ENCODE results near the gene EPHB1. TPM values are rescaled to one million over a fixed set of nuclear protein-coding genes. Genes with fewer than 3 reads are reported as not detected.
A peak's percentile ranks its signal among the peaks of the same experiment; 100 is the strongest.

Gene EPHB1
- total RNA-seq, 2 donors from 2014 or later = 0.85 to 1.7 TPM

- intact Hi-C loops (cut with DNase I) = no loop called here
- peak; percentile 68 to 74 for ATAC-seq
- DNase-seq = peak; percentile 80
Observed at GRCh38 chr3:135148398-135149020, 353.4 kb downstream of the EPHB1 start.

GRCh38 chr3:135149707-135150681 is 354.9 kb downstream of the EPHB1 start:
- intact Hi-C loops (cut with DNase I) = no loop called here
- no peak for ATAC-seq
- DNase-seq = no peak

- intact Hi-C loops (cut with DNase I) = no loop called here
Observed at GRCh38 chr3:135154186-135154585, 359.1 kb downstream of the EPHB1 start.

GRCh38 chr3:135155228-135155627 is 360.2 kb downstream of the EPHB1 start:
- DNase-seq (no peak), ATAC-seq (no peak)
- intact Hi-C loops (cut with DNase I) = no loop called here

More at GRCh38 chr3:135154186-135154585, 359.1 kb downstream of the EPHB1 start:
- no peak for ATAC-seq
- DNase-seq = no peak

GRCh38 chr3:135155791-135156190 is 360.7 kb downstream of the EPHB1 start:
- no peak for ATAC-seq
- DNase-seq = no peak
- intact Hi-C loops (cut with DNase I) = no loop called here

- intact Hi-C loops (cut with DNase I) = no loop called here
- DNase-seq (no peak), ATAC-seq (no peak)
Observed at GRCh38 chr3:135157045-135157740, 362.1 kb downstream of the EPHB1 start.

GRCh38 chr3:135158520-135158919 is 363.5 kb downstream of the EPHB1 start:
- DNase-seq = no peak
- no peak for ATAC-seq
- intact Hi-C loops (cut with DNase I) = no loop called here

- ATAC-seq = no peak
- no peak for DNase-seq
- intact Hi-C loops (cut with DNase I) = no loop called here
Observed at GRCh38 chr3:135159681-135160247, 364.7 kb downstream of the EPHB1 start.

- intact Hi-C loops (cut with DNase I) = no loop called here
- ATAC-seq = no peak
- no peak for DNase-seq
Observed at GRCh38 chr3:135161425-135161824, 366.4 kb downstream of the EPHB1 start.

GRCh38 chr3:135163701-135164100 is 368.6 kb downstream of the EPHB1 start:
- ATAC-seq = no peak
- intact Hi-C loops (cut with DNase I) = no loop called here

GRCh38 chr3:135165260-135165659 is 370.2 kb downstream of the EPHB1 start:
- DNase-seq (no peak), ATAC-seq (no peak)
- intact Hi-C loops (cut with DNase I) = no loop called here

More at GRCh38 chr3:135163701-135164100, 368.6 kb downstream of the EPHB1 start:
- no peak for DNase-seq

- no peak for DNase-seq
- ATAC-seq = no peak
- intact Hi-C loops (cut with DNase I) = no loop called here
Observed at GRCh38 chr3:135166266-135166825, 371.3 kb downstream of the EPHB1 start.

GRCh38 chr3:135168822-135169221 is 373.8 kb downstream of the EPHB1 start:
- intact Hi-C loops (cut with DNase I) = no loop called here
- ATAC-seq (no peak), DNase-seq (no peak)

GRCh38 chr3:135169651-135170050 is 374.6 kb downstream of the EPHB1 start:
- intact Hi-C loops (cut with DNase I) = no loop called here
- ATAC-seq (no peak), DNase-seq (no peak)

GRCh38 chr3:135170732-135171131 is 375.7 kb downstream of the EPHB1 start:
- ATAC-seq (peak in 1 of 2 donors; percentile 33), DNase-seq (no peak)
- intact Hi-C loops (cut with DNase I) = no loop called here

- intact Hi-C loops (cut with DNase I) = no loop called here
- ATAC-seq (no peak), DNase-seq (no peak)
Observed at GRCh38 chr3:135172191-135172869, 377.3 kb downstream of the EPHB1 start.

GRCh38 chr3:135175728-135176277 is 380.7 kb downstream of the EPHB1 start:
- DNase-seq (no peak), ATAC-seq (peak in 1 of 2 donors; percentile 46)
- intact Hi-C loops (cut with DNase I) = no loop called here

- DNase-seq (no peak), ATAC-seq (no peak)
- intact Hi-C loops (cut with DNase I) = no loop called here
Observed at GRCh38 chr3:135176881-135177280, 381.8 kb downstream of the EPHB1 start.

All from left cardiac atrium (tissue), 4 donors.